Suprapubic skin (tissue), 4 donors: ENCODE measurements around the gene RFC1.

Source experiments
- POLR2A ChIP-seq, 2 donors: fragments of 450-650 bp; IDR thresholded peaks; one replicate each; pipeline ENCODE4 v1.6.1; 2017; ENCODE audit warnings: antibody characterized with exemption in 2 of 2, mild to moderate bottlenecking in 2 of 2, moderate library complexity in 2 of 2
- POLR2AphosphoS5 ChIP-seq, 3 donors: sonication (generic); formaldehyde crosslinking; IDR thresholded peaks; one replicate each; pipeline ENCODE4 v1.6.1; 2017; ENCODE audit warnings: antibody characterized with exemption in 3 of 3

GRCh38 chr4:39303871-39304270 lies 62.3 kb downstream of the RFC1 start:
- TF ChIP-seq POLR2AphosphoS5 (IDR thresholded peaks at IDR 0.05) (no peak), POLR2A (IDR thresholded peaks at IDR 0.05) (no peak)
